ENCODE measurements around the gene ZCCHC3.
"Not testable (repeated sequence)": the region's sequence is repeated elsewhere in the genome, so short reads cannot be mapped to it uniquely, and the experiment has no call there.

Gene ZCCHC3

GRCh38 chr20:311609-312008 lies 14.2 kb downstream of the ZCCHC3 start:
- FAIRE-seq (no peak), DNase-seq (ENCODE audit: low spot score) (no peak)

GRCh38 chr20:312067-312466 lies 14.7 kb downstream of the ZCCHC3 start:
- DNase-seq (ENCODE audit: low spot score): no peak
- no peak for FAIRE-seq

GRCh38 chr20:312866-313265 lies 15.5 kb downstream of the ZCCHC3 start:
- FAIRE-seq: no peak
- DNase-seq (ENCODE audit: low spot score): no peak

- DNase-seq (ENCODE audit: low spot score) (no peak), FAIRE-seq (no peak)
Observed at GRCh38 chr20:313402-313801, 16.0 kb downstream of the ZCCHC3 start.

GRCh38 chr20:313948-314347 lies 16.6 kb downstream of the ZCCHC3 start:
- DNase-seq (ENCODE audit: low spot score) (peak; percentile 41), FAIRE-seq (no peak)

- FAIRE-seq: no peak
- DNase-seq (ENCODE audit: low spot score): no peak
Observed at GRCh38 chr20:316316-317068, 19.1 kb downstream of the ZCCHC3 start.

- FAIRE-seq: no peak
- DNase-seq (ENCODE audit: low spot score): peak; percentile 73
Observed at GRCh38 chr20:324177-325044, 27.0 kb downstream of the ZCCHC3 start.

GRCh38 chr20:325045-325888 lies 27.9 kb downstream of the ZCCHC3 start, which contains the start of gene SOX12:
TSS of gene SOX12 (plus strand) at chr20:325552. CDS start at chr20:325925, 373 bp downstream.
- DNase-seq (ENCODE audit: low spot score) (peak; percentile 80), FAIRE-seq (no peak)

- FAIRE-seq (no peak), DNase-seq (ENCODE audit: low spot score) (peak; percentile 25)
Observed at GRCh38 chr20:325889-326644, 28.7 kb downstream of the ZCCHC3 start.

- DNase-seq (ENCODE audit: low spot score) (no peak), FAIRE-seq (no peak)
Observed at GRCh38 chr20:326645-327185, 29.3 kb downstream of the ZCCHC3 start.

- no peak for DNase-seq (ENCODE audit: low spot score)
- FAIRE-seq: no peak
Observed at GRCh38 chr20:327186-328026, 30.0 kb downstream of the ZCCHC3 start.

GRCh38 chr20:328027-328974 lies 30.9 kb downstream of the ZCCHC3 start:
- FAIRE-seq (no peak), DNase-seq (ENCODE audit: low spot score) (no peak)

- no peak for DNase-seq (ENCODE audit: low spot score)
- FAIRE-seq: no peak
Observed at GRCh38 chr20:328975-329695, 31.8 kb downstream of the ZCCHC3 start.

GRCh38 chr20:329851-330232 lies 32.5 kb downstream of the ZCCHC3 start:
- FAIRE-seq (no peak), DNase-seq (ENCODE audit: low spot score) (no peak)

GRCh38 chr20:330233-331149 lies 33.1 kb downstream of the ZCCHC3 start:
- DNase-seq (ENCODE audit: low spot score) (peak; percentile 42), FAIRE-seq (no peak)

GRCh38 chr20:334578-334977 lies 37.2 kb downstream of the ZCCHC3 start:
- FAIRE-seq (no peak), DNase-seq (ENCODE audit: low spot score) (no peak)

GRCh38 chr20:336040-336439 lies 38.7 kb downstream of the ZCCHC3 start:
- not testable (repeated sequence) for FAIRE-seq

More at GRCh38 chr20:336040-336439, 38.7 kb downstream of the ZCCHC3 start:
- not testable (repeated sequence) for DNase-seq (ENCODE audit: low spot score)
